ENCODE results near the gene ANKS1A.

GRCh38 chr6:35082046-35082732, 193.1 kb downstream of the ANKS1A start:
- no peak for TF ChIP-seq CTCF (IDR thresholded peaks at IDR 0.05 in 8 of 11, conservative IDR thresholded peaks at IDR 0.05 in 3 of 11)
- no peak for TF ChIP-seq POLR2A (IDR thresholded peaks at IDR 0.05)
